ENCODE measurements around the gene LEFTY1. TPM values are rescaled to one million over a fixed set of nuclear protein-coding genes. Genes with fewer than 3 reads are reported as not detected.

Gene LEFTY1
- total RNA-seq, 6 donors from 2014 or later, result 0.47 to 0.69 TPM; not detected in 4

GRCh38 chr1:225877580-225877979, 11.4 kb downstream of the LEFTY1 start:
- Histone ChIP-seq H3K4me3 (no peak overlapping the region), H3K27ac (peak overlapping the region; percentile 55 to 94 (median 85)), H3K9me3 (no peaks in the 10 kb centered on the region), H3K4me1 (peaks cover 44 to 73% (median 52%) of the 10 kb centered on the region in 4 donors), H3K36me3 (peaks cover 13 to 49% (median 30%) of the 10 kb centered on the region in 4 donors), H3K27me3 (no peaks in the 10 kb centered on the region)
- WGBS, 2 donors, result 44 to 52% methylated on average over 7 to 10 of the region's 10 CpGs
- DNase-seq (peak in 1 of 2 donors; percentile 45), ATAC-seq (ENCODE audit: low FRiP score in 2 of 2) (no peak)
- TF ChIP-seq CTCF (IDR thresholded peaks at IDR 0.05), result peak in 5 of 6 experiments; percentile 35 to 45 (median 43)
- peak in 1 of 2 donors; percentile 18 for TF ChIP-seq POLR2AphosphoS5 (IDR thresholded peaks at IDR 0.05)
- no peak for TF ChIP-seq EP300 (IDR thresholded peaks at IDR 0.05)

- WGBS, 2 donors, result 83 to 92% methylated on average over 6 to 12 of the region's 12 CpGs
- Histone ChIP-seq H3K27ac (peak overlapping the region in 3 of 4 donors; percentile 81 to 94 (median 89)), H3K4me1 (peaks cover 44 to 73% (median 52%) of the 10 kb centered on the region in 4 donors), H3K36me3 (peaks cover 13 to 55% (median 30%) of the 10 kb centered on the region in 4 donors), H3K4me3 (no peak overlapping the region), H3K9me3 (no peaks in the 10 kb centered on the region), H3K27me3 (no peaks in the 10 kb centered on the region)
- no peak for ATAC-seq (ENCODE audit: low FRiP score in 2 of 2)
- no peak for DNase-seq
- TF ChIP-seq EP300 (IDR thresholded peaks at IDR 0.05) (no peak), POLR2AphosphoS5 (IDR thresholded peaks at IDR 0.05) (no peak), POLR2A (IDR thresholded peaks at IDR 0.05) (no peak), CTCF (IDR thresholded peaks at IDR 0.05) (no peak)
Observed at GRCh38 chr1:225876900-225877510, 11.9 kb downstream of the LEFTY1 start.

GRCh38 chr1:225875044-225875815, 13.7 kb downstream of the LEFTY1 start:
- peaks cover 32 to 59% (median 41%) of the 10 kb centered on the region in 4 donors for H3K4me1 ChIP-seq
- WGBS, 2 donors, result 70 to 86% methylated on average over 10 to 12 of the region's 12 CpGs
- DNase-seq, result peak in 1 of 2 donors; percentile 83
- H3K27me3 ChIP-seq, result no peaks in the 10 kb centered on the region
- no peaks in the 10 kb centered on the region for H3K9me3 ChIP-seq
- peaks cover 17 to 73% (median 45%) of the 10 kb centered on the region in 4 donors for H3K36me3 ChIP-seq
- peak; percentile 35 to 81 for ATAC-seq (ENCODE audit: low FRiP score in 2 of 2)
- no peak overlapping the region for H3K4me3 ChIP-seq
- H3K27ac ChIP-seq, result peak overlapping the region; percentile 48 to 81 (median 72)
- TF ChIP-seq CTCF (IDR thresholded peaks at IDR 0.05), result no peak
- no peak for TF ChIP-seq POLR2AphosphoS5 (IDR thresholded peaks at IDR 0.05)
- no peak for TF ChIP-seq POLR2A (IDR thresholded peaks at IDR 0.05)

- WGBS, 2 donors, result 86 to 93% methylated on average over 5 to 11 of the region's 11 CpGs
- ATAC-seq (ENCODE audit: low FRiP score in 2 of 2) (no peak), DNase-seq (no peak)
- Histone ChIP-seq H3K27me3 (no peaks in the 10 kb centered on the region), H3K4me3 (no peak overlapping the region), H3K4me1 (peaks cover 24 to 51% (median 33%) of the 10 kb centered on the region in 4 donors), H3K27ac (peak overlapping the region in 3 of 4 donors; percentile 48 to 73 (median 71)), H3K9me3 (no peaks in the 10 kb centered on the region), H3K36me3 (peaks cover 17 to 81% (median 50%) of the 10 kb centered on the region in 4 donors)
- TF ChIP-seq EP300 (IDR thresholded peaks at IDR 0.05) (no peak), POLR2AphosphoS5 (IDR thresholded peaks at IDR 0.05) (no peak), CTCF (IDR thresholded peaks at IDR 0.05) (no peak), POLR2A (IDR thresholded peaks at IDR 0.05) (no peak)
Observed at GRCh38 chr1:225874431-225874830, 14.5 kb downstream of the LEFTY1 start.

All from upper lobe of left lung (tissue), 6 donors.